OCI-LY7 (cell line): Measurements from ENCODE around the gene CD248.

ENCODE experiments used
- CTCF ChIP-seq: fragments of 200-600 bp; sonication (generic); conservative IDR thresholded peaks from 2 replicates; pipeline ENCODE4 v1.5.1; 2014; ENCODE audit warnings: mild to moderate bottlenecking, antibody characterized with exemption, low read length, moderate library complexity, mixed read lengths
- EZH2phosphoT487 ChIP-seq: fragments of 200-600 bp; sonication (generic); IDR thresholded peaks from 2 replicates; pipeline ENCODE4 v1.6.1; 2018; ENCODE audit warnings: low read depth, borderline replicate concordance, mild to moderate bottlenecking, mixed run types, antibody characterized with exemption, low read length, moderate library complexity, mixed read lengths

DNA sequence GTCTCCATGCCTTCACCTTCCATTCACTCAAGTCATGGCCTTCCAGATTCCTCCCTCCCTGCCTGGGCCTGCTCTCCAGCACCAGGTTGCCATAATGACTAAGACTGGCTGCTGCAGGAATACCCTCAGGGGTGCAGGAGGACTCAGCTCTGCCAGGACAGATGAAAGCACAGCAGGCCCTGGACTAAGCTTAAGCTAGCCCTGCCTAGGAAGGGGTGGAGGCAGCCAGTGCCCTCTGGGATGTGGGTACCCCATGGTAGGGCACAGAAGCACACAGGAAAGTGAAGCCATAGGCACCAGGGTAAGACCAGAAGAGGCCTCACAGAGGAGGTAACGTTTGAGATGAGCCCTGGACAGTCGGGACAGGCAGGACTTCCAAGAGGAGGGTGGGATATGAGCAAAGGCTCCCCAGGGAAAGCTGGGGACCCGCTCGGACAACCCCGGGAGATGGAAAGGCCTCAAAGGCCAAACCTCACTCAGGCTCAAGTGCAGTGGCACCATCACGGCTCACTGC, 22.4 kb upstream of the CD248 start:
- TF ChIP-seq CTCF (no peak), EZH2phosphoT487 (no peak)
